ENCODE data around the gene MTCH1.
"Not testable (repeated sequence)": the region's sequence is repeated elsewhere in the genome, so short reads cannot be mapped to it uniquely, and the experiment has no call there.

The MTCH1 gene

GRCh38 chr6:36954262-36954931, 31.6 kb downstream of the MTCH1 start, which contains the start of gene PI16:
Gene PI16, plus strand, starts transcription at chr6:36954738. Its CDS starts 23 bp downstream, at chr6:36954761.
- peak; percentile 44 for DNase-seq (ENCODE audit: low spot score)

- DNase-seq (ENCODE audit: low spot score): no peak
Observed at GRCh38 chr6:36953931-36954261, 32.1 kb downstream of the MTCH1 start.

- no peak for DNase-seq (ENCODE audit: low spot score)
Observed at GRCh38 chr6:36949636-36950035, 36.4 kb downstream of the MTCH1 start.

- DNase-seq (ENCODE audit: low spot score): not testable (repeated sequence)
Observed at GRCh38 chr6:36949076-36949475, 36.9 kb downstream of the MTCH1 start.

GRCh38 chr6:36947570-36948351, 38.2 kb downstream of the MTCH1 start:
- peak; percentile 63 for DNase-seq (ENCODE audit: low spot score)

- DNase-seq (ENCODE audit: low spot score): no peak
Observed at GRCh38 chr6:36946526-36946925, 39.5 kb downstream of the MTCH1 start.

- DNase-seq (ENCODE audit: low spot score): no peak
Observed at GRCh38 chr6:36945301-36945700, 40.7 kb downstream of the MTCH1 start.

GRCh38 chr6:36944650-36945049, 41.3 kb downstream of the MTCH1 start:
- DNase-seq (ENCODE audit: low spot score): no peak

- not testable (repeated sequence) for DNase-seq (ENCODE audit: low spot score)
Observed at GRCh38 chr6:36942329-36942728, 43.7 kb downstream of the MTCH1 start.

GRCh38 chr6:36941561-36941960, 44.4 kb downstream of the MTCH1 start:
- DNase-seq (ENCODE audit: low spot score): not testable (repeated sequence)

GRCh38 chr6:36940027-36940426, 46.0 kb downstream of the MTCH1 start:
- no peak for DNase-seq (ENCODE audit: low spot score)

GRCh38 chr6:36939005-36939404, 47.0 kb downstream of the MTCH1 start:
- DNase-seq (ENCODE audit: low spot score): not testable (repeated sequence)

GRCh38 chr6:36938536-36938935, 47.5 kb downstream of the MTCH1 start:
- no peak for DNase-seq (ENCODE audit: low spot score)

GRCh38 chr6:36937896-36938295, 48.1 kb downstream of the MTCH1 start:
- no peak for DNase-seq (ENCODE audit: low spot score)

GRCh38 chr6:36936824-36937223, 49.2 kb downstream of the MTCH1 start:
- no peak for DNase-seq (ENCODE audit: low spot score)

- no peak for DNase-seq (ENCODE audit: low spot score)
Observed at GRCh38 chr6:36934901-36935300, 51.1 kb downstream of the MTCH1 start.

- no peak for DNase-seq (ENCODE audit: low spot score)
Observed at GRCh38 chr6:36933519-36933918, 52.5 kb downstream of the MTCH1 start.

GRCh38 chr6:36933102-36933501, 52.9 kb downstream of the MTCH1 start:
- no peak for DNase-seq (ENCODE audit: low spot score)

- DNase-seq (ENCODE audit: low spot score): no peak
Observed at GRCh38 chr6:36930483-36930882, 55.5 kb downstream of the MTCH1 start.

GRCh38 chr6:36929607-36930006, 56.4 kb downstream of the MTCH1 start:
- no peak for DNase-seq (ENCODE audit: low spot score)

GRCh38 chr6:36929152-36929551, 56.8 kb downstream of the MTCH1 start:
- DNase-seq (ENCODE audit: low spot score): no peak

- no peak for DNase-seq (ENCODE audit: low spot score)
Observed at GRCh38 chr6:36928547-36928918, 57.5 kb downstream of the MTCH1 start.

GRCh38 chr6:36927691-36928546, 58.1 kb downstream of the MTCH1 start:
- no peak for DNase-seq (ENCODE audit: low spot score)
